ENCODE data around the gene A4GALT.
"Not testable (repeated sequence)": the region's sequence is repeated elsewhere in the genome, so short reads cannot be mapped to it uniquely, and the experiment has no call there.

A4GALT gene

GRCh38 chr22:42680648-42681047 lies 40.0 kb downstream of the A4GALT start:
- peak; percentile 90 for DNase-seq (ENCODE audit: low read depth)

GRCh38 chr22:42679691-42680090 lies 41.0 kb downstream of the A4GALT start:
- peak; percentile 43 for DNase-seq (ENCODE audit: low read depth)

GRCh38 chr22:42678894-42679293 lies 41.8 kb downstream of the A4GALT start:
- DNase-seq (ENCODE audit: low read depth): no peak

GRCh38 chr22:42677936-42678335 lies 42.7 kb downstream of the A4GALT start:
- DNase-seq (ENCODE audit: low read depth): not testable (repeated sequence)

GRCh38 chr22:42676059-42676607 lies 44.5 kb downstream of the A4GALT start:
- no peak for DNase-seq (ENCODE audit: low read depth)

- DNase-seq (ENCODE audit: low read depth): no peak
Measured at GRCh38 chr22:42673898-42674401, 46.7 kb downstream of the A4GALT start.

GRCh38 chr22:42673071-42673470 lies 47.6 kb downstream of the A4GALT start:
- not testable (repeated sequence) for DNase-seq (ENCODE audit: low read depth)

- DNase-seq (ENCODE audit: low read depth): no peak
Measured at GRCh38 chr22:42670921-42671709, 49.6 kb downstream of the A4GALT start.

GRCh38 chr22:42670046-42670445 lies 50.6 kb downstream of the A4GALT start:
- no peak for DNase-seq (ENCODE audit: low read depth)

- not testable (repeated sequence) for DNase-seq (ENCODE audit: low read depth)
Measured at GRCh38 chr22:42666393-42666792, 54.3 kb downstream of the A4GALT start.

- DNase-seq (ENCODE audit: low read depth): no peak
Measured at GRCh38 chr22:42664976-42665831, 55.5 kb downstream of the A4GALT start.

- DNase-seq (ENCODE audit: low read depth): no peak
Measured at GRCh38 chr22:42661985-42662831, 58.5 kb downstream of the A4GALT start.

GRCh38 chr22:42656578-42656977 lies 64.1 kb downstream of the A4GALT start:
- DNase-seq (ENCODE audit: low read depth): peak; percentile 39

- no peak for DNase-seq (ENCODE audit: low read depth)
Measured at GRCh38 chr22:42655693-42656092, 65.0 kb downstream of the A4GALT start.

GRCh38 chr22:42654436-42655073 lies 66.1 kb downstream of the A4GALT start:
- DNase-seq (ENCODE audit: low read depth): no peak

- DNase-seq (ENCODE audit: low read depth): no peak
Measured at GRCh38 chr22:42653999-42654398, 66.7 kb downstream of the A4GALT start.

GRCh38 chr22:42651134-42651533 lies 69.5 kb downstream of the A4GALT start:
- DNase-seq (ENCODE audit: low read depth): peak; percentile 48

- DNase-seq (ENCODE audit: low read depth): peak; percentile 82
Measured at GRCh38 chr22:42649246-42650099, 71.2 kb downstream of the A4GALT start, which contains the start of gene CYB5R3. Gene CYB5R3, minus strand, starts transcription at chr22:42649392. Its CDS starts 77 bp downstream, at chr22:42649315.

GRCh38 chr22:42648368-42649245 lies 72.1 kb downstream of the A4GALT start:
- no peak for DNase-seq (ENCODE audit: low read depth)
